ENCODE data around the gene MRPL20. TPM values are rescaled to one million over a fixed set of nuclear protein-coding genes. Genes with fewer than 3 reads are reported as not detected.
"Not testable (repeated sequence)": the region's sequence is repeated elsewhere in the genome, so short reads cannot be mapped to it uniquely, and the experiment has no call there.

MRPL20 gene
- total RNA-seq, 8 experiments from 2014 or later: 127 to 221 (median 160) TPM

- Histone ChIP-seq H3K4me1 (replicated peaks in 1 of 2) (peaks cover 36 to 40% of the 10 kb centered on the region in 2 donors), H3K27ac (peak overlapping the region in 1 of 2 donors; percentile 21), H3K4me3 (no peak overlapping the region)
- peak in 5 of 8 experiments; percentile 1 to 14 (median 5) for ATAC-seq (replicated peaks in 6 of 8)
- 100% methylated on average over 1 of the region's 12 CpGs; no CpG with 5 or more reads in 9 of the 10 experiments for WGBS, 10 experiments
- in situ Hi-C loops (cut with MboI; ENCODE audit: low pct_unique_long_range_greater_than_20kb in 2 of 9, low sequenced_read_pairs in 9 of 9, unreplicated experiment in 9 of 9): no loop called here
These were observed 13.6 kb upstream of the MRPL20 start for GRCh38 chr1:1420654-1421141.

GRCh38 chr1:1419813-1420653 is 12.9 kb upstream of the MRPL20 start:
- no peak overlapping the region for H3K27ac ChIP-seq
- H3K4me3 ChIP-seq: no peak overlapping the region
- peak in 6 of 8 experiments; percentile 12 to 90 (median 51) for ATAC-seq (replicated peaks in 6 of 8)

GRCh38 chr1:1419363-1419812 is 12.3 kb upstream of the MRPL20 start:
- Histone ChIP-seq H3K27ac (no peak overlapping the region), H3K4me3 (no peak overlapping the region), H3K4me1 (replicated peaks in 1 of 2) (peaks cover 32 to 37% of the 10 kb centered on the region in 2 donors)
- ATAC-seq (replicated peaks in 6 of 8): peak in 1 of 8 experiments; percentile 1
- in situ Hi-C loops (cut with MboI; ENCODE audit: low pct_unique_long_range_greater_than_20kb in 2 of 9, low sequenced_read_pairs in 9 of 9, unreplicated experiment in 9 of 9): no loop called here
- 69 to 94% (median 88%) methylated on average over 1 to 8 of the region's 21 CpGs; no CpG with 5 or more reads in 5 of the 10 experiments for WGBS, 10 experiments

More at GRCh38 chr1:1419813-1420653, 12.9 kb upstream of the MRPL20 start:
- H3K4me1 ChIP-seq (replicated peaks in 1 of 2): peaks cover 32 to 37% of the 10 kb centered on the region in 2 donors
- 70 to 100% methylated on average over 1 to 2 of the region's 112 CpGs; no CpG with 5 or more reads in 8 of the 10 experiments for WGBS, 10 experiments
- in situ Hi-C loops (cut with MboI; ENCODE audit: low pct_unique_long_range_greater_than_20kb in 2 of 9, low sequenced_read_pairs in 9 of 9, unreplicated experiment in 9 of 9): no loop called here

- no peak overlapping the region for H3K4me3 ChIP-seq
- in situ Hi-C loops (cut with MboI; ENCODE audit: low pct_unique_long_range_greater_than_20kb in 2 of 9, low sequenced_read_pairs in 9 of 9, unreplicated experiment in 9 of 9): no loop called here
- H3K27ac ChIP-seq: peak overlapping the region in 1 of 2 donors; percentile 42
- 58 to 93% (median 80%) methylated on average over 2 to 20 of the region's 26 CpGs; no CpG with 5 or more reads in 1 of the 10 experiments for WGBS, 10 experiments
- peaks cover 32 to 37% of the 10 kb centered on the region in 2 donors for H3K4me1 ChIP-seq (replicated peaks in 1 of 2)
- peak in 3 of 8 experiments; percentile 7 to 11 (median 10) for ATAC-seq (replicated peaks in 6 of 8)
These were observed 11.6 kb upstream of the MRPL20 start for GRCh38 chr1:1418464-1419362.

- in situ Hi-C loops (cut with MboI; ENCODE audit: low pct_unique_long_range_greater_than_20kb in 2 of 9, low sequenced_read_pairs in 9 of 9, unreplicated experiment in 9 of 9); ATAC-seq (replicated peaks in 6 of 8); H3K4me3 ChIP-seq: not testable (repeated sequence)
- Histone ChIP-seq H3K27ac (peak overlapping the region in 1 of 2 donors; percentile 42), H3K4me1 (replicated peaks in 1 of 2) (peaks cover 32 to 35% of the 10 kb centered on the region in 2 donors)
- 80 to 94% (median 83%) methylated on average over 1 to 18 of the region's 25 CpGs; no CpG with 5 or more reads in 1 of the 10 experiments for WGBS, 10 experiments
These were observed 10.9 kb upstream of the MRPL20 start for GRCh38 chr1:1417825-1418463.

GRCh38 chr1:1417396-1417795 is 10.3 kb upstream of the MRPL20 start:
- in situ Hi-C loops (cut with MboI; ENCODE audit: low pct_unique_long_range_greater_than_20kb in 2 of 9, low sequenced_read_pairs in 9 of 9, unreplicated experiment in 9 of 9); ATAC-seq (replicated peaks in 6 of 8); H3K4me3 ChIP-seq; H3K27ac ChIP-seq: not testable (repeated sequence)
- peaks cover 30 to 31% of the 10 kb centered on the region in 2 donors for H3K4me1 ChIP-seq (replicated peaks in 1 of 2)
- WGBS, 10 experiments: 29 to 82% (median 63%) methylated on average over 1 to 5 of the region's 5 CpGs; no CpG with 5 or more reads in 1 of the 10 experiments

- in situ Hi-C loops (cut with MboI; ENCODE audit: low pct_unique_long_range_greater_than_20kb in 2 of 9, low sequenced_read_pairs in 9 of 9, unreplicated experiment in 9 of 9): no loop called here
- 71 to 81% (median 78%) methylated on average over 3 to 12 of the region's 13 CpGs; no CpG with 5 or more reads in 6 of the 10 experiments for WGBS, 10 experiments
- no peak for ATAC-seq (replicated peaks in 6 of 8)
- H3K4me3 ChIP-seq: no peak overlapping the region
- H3K27ac ChIP-seq: no peak overlapping the region
- peaks cover 19 to 26% of the 10 kb centered on the region in 2 donors for H3K4me1 ChIP-seq (replicated peaks in 1 of 2)
These were observed 8.7 kb upstream of the MRPL20 start for GRCh38 chr1:1415751-1416150.

GRCh38 chr1:1412311-1412902 is 5.3 kb upstream of the MRPL20 start:
- in situ Hi-C loops (cut with MboI; ENCODE audit: low pct_unique_long_range_greater_than_20kb in 2 of 9, low sequenced_read_pairs in 9 of 9, unreplicated experiment in 9 of 9); ATAC-seq (replicated peaks in 6 of 8); H3K27ac ChIP-seq; H3K4me3 ChIP-seq: not testable (repeated sequence)
- 28 to 100% (median 96%) methylated on average over 1 to 11 of the region's 11 CpGs; no CpG with 5 or more reads in 3 of the 10 experiments for WGBS, 10 experiments
- peaks cover 25 to 38% of the 10 kb centered on the region in 2 donors for H3K4me1 ChIP-seq (replicated peaks in 1 of 2)

GRCh38 chr1:1411626-1412025 is 4.5 kb upstream of the MRPL20 start:
- H3K4me3 ChIP-seq: no peak overlapping the region
- no peak for ATAC-seq (replicated peaks in 6 of 8)
- 95 to 100% (median 99%) methylated on average over 1 to 10 of the region's 13 CpGs; no CpG with 5 or more reads in 2 of the 10 experiments for WGBS, 10 experiments
- in situ Hi-C loops (cut with MboI; ENCODE audit: low pct_unique_long_range_greater_than_20kb in 2 of 9, low sequenced_read_pairs in 9 of 9, unreplicated experiment in 9 of 9): no loop called here
- H3K27ac ChIP-seq: no peak overlapping the region
- H3K4me1 ChIP-seq (replicated peaks in 1 of 2): peaks cover 24 to 34% of the 10 kb centered on the region in 2 donors

GRCh38 chr1:1410238-1410637 is 3.1 kb upstream of the MRPL20 start:
- 18 to 100% (median 25%) methylated on average over 1 to 7 of the region's 8 CpGs; no CpG with 5 or more reads in 5 of the 10 experiments for WGBS, 10 experiments
- ATAC-seq (replicated peaks in 6 of 8); in situ Hi-C loops (cut with MboI; ENCODE audit: low pct_unique_long_range_greater_than_20kb in 2 of 9, low sequenced_read_pairs in 9 of 9, unreplicated experiment in 9 of 9): not testable (repeated sequence)
- H3K27ac ChIP-seq: peak overlapping the region; percentile 54 to 79
- peak overlapping the region in 1 of 5 donors; percentile 12 for H3K4me3 ChIP-seq
- H3K4me1 ChIP-seq (replicated peaks in 1 of 2): peaks cover 33 to 43% of the 10 kb centered on the region in 2 donors

- WGBS, 10 experiments: 0 to 46% (median 13%) methylated on average over 3 to 34 of the region's 41 CpGs; no CpG with 5 or more reads in 3 of the 10 experiments
- H3K4me3 ChIP-seq: peak overlapping the region; percentile 82 to 99 (median 90)
These were observed 684 bp upstream of the MRPL20 start for GRCh38 chr1:1407636-1408318.

More at GRCh38 chr1:1407636-1408318, 684 bp upstream of the MRPL20 start:
- peak overlapping the region; percentile 90 to 98 for H3K27ac ChIP-seq
- H3K4me1 ChIP-seq (replicated peaks in 1 of 2): peaks cover 33 to 43% of the 10 kb centered on the region in 2 donors
- ATAC-seq (replicated peaks in 6 of 8): peak in 7 of 8 experiments; percentile 11 to 63 (median 22)
- in situ Hi-C loops (cut with MboI; ENCODE audit: low pct_unique_long_range_greater_than_20kb in 2 of 9, low sequenced_read_pairs in 9 of 9, unreplicated experiment in 9 of 9): no loop called here

Data from motor neuron (in vitro differentiated cells).